GM12874 (cell line): Measurements from ENCODE around the gene KCNH5.

Experiments used
- CTCF ChIP-seq: IDR thresholded peaks from 2 replicates; pipeline ENCODE4 v1.5.1; 2011; ENCODE audit warnings: low read depth, mild to moderate bottlenecking, control low read depth, low read length, moderate library complexity; ENCODE audit not compliant: insufficient read depth

The KCNH5 gene

DNA sequence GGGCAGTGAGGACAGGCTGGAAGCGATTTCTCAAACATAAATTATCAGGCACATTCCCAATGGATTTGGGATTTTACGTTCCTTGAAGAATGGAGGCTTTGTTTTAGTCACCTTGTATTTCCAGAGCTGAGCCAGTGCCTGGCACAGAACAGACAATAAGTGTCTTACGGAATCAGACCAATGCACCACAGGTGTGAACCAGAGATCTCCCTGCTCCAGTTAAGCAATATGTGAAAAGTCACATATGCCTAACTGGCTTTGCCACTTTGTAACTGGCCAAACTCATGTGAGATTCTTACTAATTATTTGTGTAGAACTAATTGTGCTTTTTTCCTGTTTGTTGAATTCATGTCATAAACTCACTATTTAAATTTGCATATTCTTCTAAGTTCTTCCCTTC lies 130.4 kb downstream of the KCNH5 start:
- TF ChIP-seq CTCF = no peak

- no peak for TF ChIP-seq CTCF
Observed at GRCh38 chr14:62914025-62914424, 131.2 kb downstream of the KCNH5 start.

DNA sequence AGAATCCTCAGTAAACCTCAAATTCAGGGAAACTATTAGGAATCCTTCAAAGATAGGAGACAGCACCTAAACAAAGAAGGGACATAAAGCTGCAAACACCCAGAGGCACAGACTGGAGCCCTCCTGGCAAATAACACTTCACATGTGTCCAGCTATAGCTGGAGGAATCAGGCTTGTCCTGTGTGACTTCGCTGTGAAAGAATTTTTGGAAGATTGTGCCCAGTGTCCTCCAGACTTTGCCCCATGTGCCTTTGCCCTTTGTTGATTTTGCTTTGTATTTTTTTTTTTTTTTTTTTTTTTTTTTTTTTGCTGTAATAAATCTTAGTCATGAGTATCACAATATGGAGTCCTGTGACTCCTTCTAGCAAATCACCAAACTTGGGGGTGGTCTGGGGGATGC lies 136.8 kb downstream of the KCNH5 start:
- TF ChIP-seq CTCF = no peak

- no peak for TF ChIP-seq CTCF
Observed at GRCh38 chr14:62905566-62905965, 139.7 kb downstream of the KCNH5 start.

GRCh38 chr14:62897771-62898170 lies 147.5 kb downstream of the KCNH5 start:
- TF ChIP-seq CTCF = no peak

DNA sequence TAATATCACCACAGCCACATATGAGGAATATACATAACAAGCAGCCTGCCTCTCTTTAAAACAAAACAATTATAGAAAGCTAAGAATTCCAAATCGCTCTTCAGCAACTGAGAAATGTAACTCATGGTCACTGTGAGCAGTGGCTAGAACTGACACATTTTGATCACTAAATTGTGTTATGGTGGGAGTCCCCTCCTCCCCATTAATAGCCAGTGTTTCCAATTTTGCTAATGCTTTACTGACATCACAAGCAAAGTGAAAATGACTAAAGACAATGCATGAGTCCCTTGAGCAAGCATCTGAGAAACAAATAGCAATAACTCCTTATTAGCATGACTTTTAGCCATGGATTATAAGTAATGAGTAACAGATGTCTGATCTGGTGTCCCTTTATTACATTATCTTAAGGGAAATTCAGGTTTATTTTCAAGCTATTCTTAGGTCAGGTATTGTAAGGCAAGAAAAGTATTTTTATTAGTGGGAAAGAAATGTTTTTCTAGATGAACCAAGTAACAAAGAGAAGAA lies 148.3 kb downstream of the KCNH5 start:
- no peak for TF ChIP-seq CTCF

GRCh38 chr14:62894736-62895135 lies 150.5 kb downstream of the KCNH5 start:
- TF ChIP-seq CTCF = no peak
